ENCODE measurements around the gene SYTL5. TPM values are rescaled to one million over a fixed set of nuclear protein-coding genes. Genes with fewer than 3 reads are reported as not detected.

SYTL5 gene
- total and polyA plus RNA-seq, 2 of the 4 experiments (the other 2 are of a cell fraction) = 0.19 to 0.54 TPM

DNA sequence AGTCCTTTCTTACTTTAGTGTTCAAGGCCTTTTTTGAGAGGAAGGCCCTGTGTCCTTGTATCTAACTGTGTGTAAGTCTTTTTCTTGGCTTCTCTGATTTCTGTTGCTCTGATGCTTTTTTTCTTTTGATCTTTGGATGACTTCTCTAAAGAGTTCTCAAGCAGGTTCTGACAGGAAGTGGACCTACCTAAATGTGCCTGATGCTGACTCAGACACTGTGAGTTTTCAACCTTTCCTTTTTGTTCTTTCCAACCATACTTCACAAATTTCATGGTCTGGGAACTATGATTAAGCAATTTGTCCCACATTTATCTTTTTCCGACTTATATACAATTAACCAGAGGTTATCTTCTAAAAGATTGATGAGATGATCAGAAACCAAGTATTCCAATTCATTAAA lies 96.5 kb downstream of the SYTL5 start:
- Histone ChIP-seq H3K14ac (replicated peaks; ENCODE audit: low read depth, low read length) (no peak overlapping the region), H4K91ac (ENCODE audit: insufficient read depth, low read depth, low read length) (no peak overlapping the region), H2BK15ac (ENCODE audit: low read depth, low read length) (no peak overlapping the region), H3K4me2 (ENCODE audit: low read depth, low read length) (no peak overlapping the region), H3K27ac (ENCODE audit: insufficient read depth, low read length) (no peak overlapping the region), H3K4me3 (ENCODE audit: insufficient read depth, low read depth, low read length) (no peak overlapping the region), H3K9ac (ENCODE audit: low read depth, low read length) (no peak overlapping the region), H2BK120ac (ENCODE audit: low read depth, low read length) (no peak overlapping the region), H2BK5ac (ENCODE audit: low read depth, low read length, poor library complexity, severe bottlenecking) (no peak overlapping the region), H3K9me1 (ENCODE audit: insufficient read depth, low read length) (no peaks in the 10 kb centered on the region), H3K4ac (ENCODE audit: low read depth, low read length) (no peak overlapping the region), H3K27me3 (ENCODE audit: control insufficient read depth, insufficient read depth, low read length) (no peaks in the 10 kb centered on the region), H3K56ac (ENCODE audit: extremely low read depth, insufficient read depth, low read length) (no peak overlapping the region), H2AFZ (replicated peaks; ENCODE audit: low read length, poor library complexity) (no peak overlapping the region), H3K23ac (ENCODE audit: low read depth, low read length) (no peak overlapping the region), H3K4me1 (ENCODE audit: control insufficient read depth, insufficient read depth, low read length) (no peaks in the 10 kb centered on the region), H3K36me3 (ENCODE audit: control insufficient read depth, insufficient read depth, low read length) (no peaks in the 10 kb centered on the region), H2AK5ac (ENCODE audit: low read depth, low read length) (no peak overlapping the region), H4K8ac (ENCODE audit: low read depth in 2 of 2, low read length in 2 of 2) (no peak overlapping the region), H3K18ac (ENCODE audit: low read depth, low read length) (no peak overlapping the region), H4K20me1 (ENCODE audit: insufficient read depth, low read length) (no peaks in the 10 kb centered on the region), H2AK9ac (replicated peaks; ENCODE audit: low read depth, low read length, poor library complexity) (no peak overlapping the region), H3K9me3 (ENCODE audit: control insufficient read depth, insufficient read depth, low read length) (no peaks in the 10 kb centered on the region), H3K79me1 (ENCODE audit: low read depth in 1 of 2, low read length in 2 of 2) (no peaks in the 10 kb centered on the region), H4K5ac (ENCODE audit: low read depth, low read length) (no peak overlapping the region), H2BK20ac (ENCODE audit: low read depth, low read length) (no peak overlapping the region)
- ATAC-seq (ENCODE audit: low read depth) (no peak), DNase-seq (no peak)
- in situ Hi-C loops (cut with MboI; ENCODE audit: low sequenced_read_pairs) (no loop called here), dilution Hi-C loops (cut with HindIII; ENCODE audit: low sequenced_read_pairs, unreplicated experiment) (no loop called here), intact Hi-C loops (cut with micrococcal nuclease) (no loop called here)
- TF ChIP-seq CTCF (conservative IDR thresholded peaks at IDR 0.05; ENCODE audit: low read depth, low read length) (no peak), CHD1 (IDR thresholded peaks at IDR 0.05; ENCODE audit: low read depth, low read length) (no peak), POLR2A (IDR thresholded peaks at IDR 0.05; ENCODE audit: low read depth, low read length) (no peak), USF2 (IDR thresholded peaks at IDR 0.05; ENCODE audit: low read depth, low read length) (no peak), MAFK (IDR thresholded peaks at IDR 0.05; ENCODE audit: low read depth, low read length) (no peak), MAZ (IDR thresholded peaks at IDR 0.05; ENCODE audit: borderline replicate concordance, low read depth, low read length) (no peak), NFE2L2 (IDR thresholded peaks at IDR 0.05; ENCODE audit: low read depth, low read length) (no peak), RFX5 (IDR thresholded peaks at IDR 0.05; ENCODE audit: low read depth, low read length) (no peak), CEBPB (IDR thresholded peaks at IDR 0.05; ENCODE audit: low read depth, low read length) (no peak), MXI1 (IDR thresholded peaks at IDR 0.05; ENCODE audit: borderline replicate concordance, low read depth, low read length) (no peak), BHLHE40 (IDR thresholded peaks at IDR 0.05; ENCODE audit: low read depth, low read length) (no peak), RCOR1 (IDR thresholded peaks at IDR 0.05; ENCODE audit: insufficient replicate concordance, low read length) (no peak), SMC3 (IDR thresholded peaks at IDR 0.05; ENCODE audit: low read depth, low read length) (no peak), FOS (IDR thresholded peaks at IDR 0.05; ENCODE audit: low read depth, low read length) (no peak), RAD21 (IDR thresholded peaks at IDR 0.05; ENCODE audit: low read length) (no peak)
- TF ChIP-seq, protein P1, sequence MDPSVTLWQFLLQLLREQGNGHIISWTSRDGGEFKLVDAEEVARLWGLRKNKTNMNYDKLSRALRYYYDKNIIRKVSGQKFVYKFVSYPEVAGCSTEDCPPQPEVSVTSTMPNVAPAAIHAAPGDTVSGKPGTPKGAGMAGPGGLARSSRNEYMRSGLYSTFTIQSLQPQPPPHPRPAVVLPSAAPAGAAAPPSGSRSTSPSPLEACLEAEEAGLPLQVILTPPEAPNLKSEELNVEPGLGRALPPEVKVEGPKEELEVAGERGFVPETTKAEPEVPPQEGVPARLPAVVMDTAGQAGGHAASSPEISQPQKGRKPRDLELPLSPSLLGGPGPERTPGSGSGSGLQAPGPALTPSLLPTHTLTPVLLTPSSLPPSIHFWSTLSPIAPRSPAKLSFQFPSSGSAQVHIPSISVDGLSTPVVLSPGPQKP (IDR thresholded peaks at IDR 0.05; ENCODE audit: borderline replicate concordance, low read depth, low read length) = no peak
- CTCF ChIA-PET = interaction anchor here (0.6 kb wide), 1 partner anchor 10 kb away, joined by 3 read pairs; no protein-coding TSS in a partner anchor
- BruUV-seq (replicated peaks) = no TSS peak
- POLR2A ChIA-PET (ENCODE audit: unreplicated experiment) = no interaction called here
- no CpG with 5 or more reads among the region's 1 CpG for WGBS, 2 experiments (ENCODE audit: extremely low coverage in 2 of 2, insufficient read length in 1 of 2)

Data from IMR-90 (cell line).